Activated effector memory CD4-positive, alpha-beta T cell treated with anti-CD3 and anti-CD28 coated beads, Interleukin-2, amount 50 U/mL, for 16 hours (primary cell): ENCODE data around the gene KLHDC7A.

Source experiments
- DNase-seq: peaks from one replicate; pipeline ENCODE4 v3.0.0-alpha.2; 2020

KLHDC7A gene

DNA sequence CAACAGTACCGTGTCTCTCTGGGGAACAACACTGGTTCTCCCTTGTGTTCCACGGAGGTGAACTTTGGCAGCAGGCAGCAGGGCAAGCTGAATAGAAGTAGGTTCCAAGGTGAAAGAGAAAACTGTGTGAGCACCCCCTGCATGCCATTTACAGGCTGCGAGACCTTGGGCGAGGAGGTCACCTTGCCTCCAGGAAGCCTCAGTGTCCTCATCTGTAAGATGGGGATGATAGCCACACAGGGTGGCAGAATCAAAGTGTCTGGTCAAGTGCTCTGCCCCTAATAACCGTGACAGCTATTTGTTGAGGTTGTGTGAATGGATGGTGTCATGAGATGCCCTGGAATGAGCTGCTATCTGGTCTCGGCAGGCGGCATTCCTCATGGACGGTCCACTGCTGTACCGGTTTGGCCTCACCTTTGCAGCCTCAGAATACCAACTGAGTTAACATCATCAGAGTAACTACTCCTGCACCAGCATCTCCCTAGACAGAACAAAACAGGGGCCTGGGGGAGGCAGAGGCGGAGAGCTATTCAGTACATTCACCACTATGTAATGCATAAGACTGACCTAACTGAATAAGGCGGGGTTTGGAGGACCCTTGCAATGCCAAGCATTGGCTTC lies 7.4 kb upstream of the KLHDC7A start:
- no peak for DNase-seq

DNA sequence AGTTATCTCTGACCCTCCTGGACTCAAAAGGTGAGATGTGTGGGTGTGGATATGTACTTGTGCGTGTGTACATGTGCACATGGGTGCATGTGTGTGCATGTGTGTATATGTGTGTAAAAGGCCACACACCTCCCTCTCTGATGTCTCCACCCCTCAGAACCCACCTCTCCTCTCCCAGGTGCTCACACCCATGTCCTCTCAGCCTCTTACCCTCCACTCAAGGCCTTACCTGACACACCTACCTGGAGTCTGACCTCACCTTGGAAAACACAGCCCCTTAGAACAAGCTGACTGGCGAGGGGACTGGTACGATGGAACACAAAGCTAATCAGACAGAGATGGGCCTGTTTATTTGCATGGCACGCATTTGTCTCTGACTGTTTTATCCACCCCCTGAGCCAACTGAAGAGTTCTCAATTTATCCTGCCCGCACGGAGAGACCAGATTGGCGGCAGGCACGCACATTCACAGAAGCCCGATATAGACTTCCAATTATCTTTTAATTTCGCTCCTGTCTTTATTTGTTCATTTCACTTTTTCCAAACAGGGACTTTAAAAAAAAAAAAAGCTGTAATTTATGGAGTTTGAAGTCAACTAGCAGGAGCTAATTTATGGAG lies 6.1 kb upstream of the KLHDC7A start:
- no peak for DNase-seq

DNA sequence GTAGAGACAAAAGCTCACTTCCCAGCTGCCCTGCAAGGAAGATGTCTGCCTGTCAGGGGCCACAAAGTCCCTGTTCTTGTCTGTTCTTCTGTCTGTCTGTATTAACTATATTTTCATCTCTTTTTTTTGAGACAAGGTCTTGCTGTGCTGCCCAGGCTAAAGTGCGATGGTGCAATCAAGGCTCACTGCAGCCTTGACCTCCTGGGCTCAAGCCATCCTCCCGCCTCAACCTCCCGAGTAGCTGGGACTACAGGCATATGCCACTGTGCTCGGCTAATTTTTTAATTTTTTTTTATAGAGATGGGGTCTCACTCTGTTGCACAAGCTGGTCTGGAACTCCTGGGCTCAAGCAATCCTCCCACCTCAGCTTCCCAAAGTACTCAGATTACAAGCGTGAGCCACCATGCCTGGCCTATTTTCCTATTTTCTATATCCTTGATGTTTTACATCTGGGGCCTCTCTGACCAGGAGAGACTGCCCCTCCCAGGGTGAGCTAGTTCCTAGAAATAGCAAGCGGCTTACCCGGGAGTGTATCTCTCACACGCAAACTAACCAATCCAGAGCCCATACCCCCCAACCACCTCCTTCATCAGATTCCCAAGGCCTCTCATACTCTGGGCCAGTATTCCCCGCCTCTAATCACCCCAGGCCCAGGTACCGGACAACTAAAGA lies 5.4 kb upstream of the KLHDC7A start:
- no peak for DNase-seq

DNA sequence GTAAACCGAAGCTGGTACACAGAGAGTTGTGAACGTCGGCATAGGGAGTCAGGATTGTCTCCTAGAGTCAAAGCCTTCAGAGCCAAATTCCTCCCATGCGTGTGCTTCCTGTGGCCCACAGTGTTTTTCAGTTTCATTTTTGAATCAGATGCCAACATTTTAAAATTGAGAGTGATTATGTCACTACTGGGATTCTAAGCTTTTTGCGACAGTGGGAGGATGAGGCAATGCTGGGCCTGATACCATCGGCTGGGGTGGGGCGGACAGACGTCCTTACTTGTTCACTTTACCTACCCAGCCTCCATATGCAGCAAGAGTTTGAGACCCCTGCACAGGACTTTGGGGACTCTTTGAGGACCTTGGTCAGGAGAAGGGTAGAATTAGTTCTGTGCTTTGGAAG lies 1.3 kb upstream of the KLHDC7A start:
- DNase-seq, result no peak

DNA sequence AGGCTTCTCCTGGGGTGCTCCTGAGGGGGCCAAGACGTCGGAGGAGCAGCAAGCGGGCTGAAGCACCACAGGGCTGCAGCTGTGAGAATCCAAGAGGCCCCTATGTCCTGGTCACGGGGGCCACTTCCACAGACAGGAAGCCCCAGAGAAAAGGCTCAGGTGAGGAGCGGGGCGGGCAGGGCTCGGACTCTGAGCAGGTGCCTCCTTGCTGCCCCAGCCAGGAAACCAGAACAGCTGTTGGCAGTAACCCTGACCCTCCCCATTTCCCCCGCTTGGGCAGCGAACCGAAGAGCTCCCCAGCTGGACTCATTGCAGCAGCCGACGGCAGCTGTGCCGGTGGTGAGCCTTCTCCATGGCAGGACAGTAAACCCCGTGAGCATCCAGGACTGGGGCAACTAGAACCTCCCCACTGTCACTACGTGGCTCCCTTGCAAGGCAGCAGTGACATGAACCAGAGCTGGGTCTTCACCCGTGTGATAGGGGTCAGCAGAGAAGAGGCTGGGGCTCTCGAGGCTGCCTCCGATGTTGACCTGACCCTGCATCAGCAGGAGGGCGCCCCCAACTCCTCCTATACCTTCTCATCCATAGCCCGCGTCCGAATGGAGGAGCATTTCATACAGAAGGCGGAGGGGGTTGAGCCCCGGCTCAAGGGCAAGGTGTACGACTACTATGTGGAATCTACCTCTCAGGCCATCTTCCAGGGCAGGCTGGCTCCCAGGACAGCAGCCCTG lies 625 bp downstream of the KLHDC7A start:
- no peak for DNase-seq

DNA sequence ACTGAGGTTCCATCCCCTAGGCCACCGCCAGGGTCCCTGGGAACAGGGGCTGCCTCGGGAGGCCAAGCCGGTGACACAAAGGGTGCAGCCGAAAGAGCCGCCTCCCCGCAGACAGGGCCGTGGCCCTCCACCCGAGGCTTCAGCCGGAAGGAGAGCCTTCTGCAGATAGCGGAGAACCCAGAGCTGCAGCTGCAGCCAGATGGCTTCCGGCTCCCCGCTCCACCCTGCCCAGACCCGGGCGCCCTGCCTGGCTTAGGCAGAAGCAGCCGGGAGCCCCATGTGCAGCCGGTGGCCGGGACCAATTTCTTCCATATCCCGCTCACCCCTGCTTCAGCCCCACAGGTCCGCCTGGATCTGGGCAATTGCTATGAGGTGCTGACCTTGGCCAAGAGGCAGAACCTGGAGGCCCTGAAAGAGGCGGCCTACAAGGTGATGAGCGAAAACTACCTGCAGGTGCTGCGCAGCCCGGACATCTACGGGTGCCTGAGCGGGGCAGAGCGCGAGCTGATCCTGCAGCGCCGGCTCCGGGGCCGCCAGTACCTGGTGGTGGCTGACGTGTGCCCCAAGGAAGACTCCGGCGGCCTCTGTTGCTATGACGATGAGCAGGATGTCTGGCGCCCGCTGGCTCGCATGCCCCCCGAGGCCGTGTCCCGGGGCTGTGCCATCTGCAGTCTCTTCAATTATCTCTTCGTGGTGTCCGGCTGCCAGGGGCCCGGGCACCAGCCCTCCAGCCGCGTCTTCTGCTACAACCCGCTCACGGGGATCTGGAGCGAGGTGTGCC lies 1.4 kb downstream of the KLHDC7A start:
- no peak for DNase-seq

DNA sequence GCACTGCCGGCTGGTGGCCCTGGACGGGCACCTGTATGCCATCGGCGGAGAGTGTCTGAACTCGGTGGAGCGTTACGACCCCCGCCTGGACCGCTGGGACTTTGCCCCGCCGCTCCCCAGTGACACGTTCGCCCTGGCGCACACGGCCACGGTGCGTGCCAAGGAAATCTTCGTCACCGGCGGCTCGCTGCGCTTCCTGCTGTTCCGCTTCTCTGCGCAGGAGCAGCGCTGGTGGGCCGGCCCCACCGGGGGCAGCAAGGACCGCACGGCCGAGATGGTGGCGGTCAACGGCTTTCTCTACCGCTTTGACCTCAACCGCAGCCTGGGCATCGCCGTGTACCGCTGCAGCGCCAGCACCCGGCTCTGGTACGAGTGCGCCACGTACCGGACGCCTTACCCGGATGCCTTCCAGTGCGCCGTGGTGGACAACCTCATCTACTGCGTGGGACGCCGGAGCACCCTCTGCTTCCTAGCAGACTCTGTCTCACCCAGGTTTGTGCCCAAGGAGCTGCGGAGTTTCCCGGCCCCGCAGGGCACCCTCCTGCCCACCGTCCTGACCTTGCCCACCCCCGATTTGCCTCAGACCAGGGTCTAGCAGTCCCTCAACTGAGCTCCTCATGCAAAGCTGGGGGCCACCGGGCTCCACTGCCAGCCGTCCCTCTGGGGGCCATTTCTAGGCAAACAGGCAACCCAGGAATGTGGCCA lies 2.1 kb downstream of the KLHDC7A start:
- peak; percentile 49 for DNase-seq

DNA sequence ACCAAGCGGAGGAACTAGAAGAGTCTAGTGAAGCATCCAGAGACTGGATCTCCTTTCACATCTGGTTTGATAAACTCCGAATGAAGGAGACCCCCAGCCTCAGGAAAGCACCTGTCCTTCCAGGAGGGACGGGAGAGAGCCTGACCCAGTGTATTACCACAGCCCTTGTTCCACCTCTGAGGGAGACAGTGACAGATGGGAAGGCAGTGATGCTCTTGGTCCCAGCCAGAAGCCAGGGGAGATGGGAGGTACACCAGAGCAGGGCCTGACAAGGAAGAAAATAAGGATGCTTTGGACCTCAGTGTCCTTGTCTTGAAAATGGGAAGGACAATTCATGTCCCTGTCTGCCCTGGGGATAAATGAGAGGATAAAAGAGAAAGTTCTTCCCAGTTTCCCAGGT lies 3.5 kb downstream of the KLHDC7A start:
- DNase-seq, result peak; percentile 17

DNA sequence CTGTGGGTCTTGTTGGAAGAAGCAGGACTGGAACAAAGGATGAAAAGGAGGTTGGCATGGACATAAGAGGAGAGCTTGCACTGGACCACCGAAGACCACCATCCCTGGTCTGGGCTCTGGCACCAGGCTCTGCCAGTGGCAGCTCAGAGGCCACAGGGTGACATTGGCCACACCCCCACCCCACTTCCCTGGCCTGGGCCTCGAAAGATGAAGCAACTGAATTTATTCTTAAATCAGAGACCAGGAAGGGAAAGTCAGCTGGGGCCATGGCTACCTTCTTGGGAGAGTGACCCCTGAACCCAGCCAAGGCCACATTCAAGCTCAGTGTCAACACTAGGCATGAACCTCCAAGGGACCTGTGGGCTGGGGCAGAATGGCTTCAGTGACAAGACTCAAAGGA lies 4.0 kb downstream of the KLHDC7A start:
- DNase-seq, result peak; percentile 52

DNA sequence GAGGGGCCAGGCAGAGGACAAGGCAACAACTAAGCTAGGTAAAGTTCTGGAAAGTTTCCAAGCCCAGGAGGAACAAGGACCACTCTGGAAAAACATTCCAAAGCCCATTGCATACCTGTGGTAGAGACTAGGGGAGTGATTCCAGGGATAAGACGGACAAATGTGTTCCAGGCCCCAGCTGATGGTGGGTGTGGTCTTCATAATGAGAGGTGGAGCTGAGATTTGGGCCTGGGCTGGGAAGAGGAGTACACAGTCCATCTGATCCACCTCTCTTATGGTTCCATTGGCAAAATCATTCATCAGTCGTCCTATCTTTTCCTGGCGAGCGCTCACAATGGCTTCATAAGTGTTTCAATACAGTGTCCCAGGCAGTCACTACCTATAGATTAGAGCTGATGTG lies 4.5 kb downstream of the KLHDC7A start:
- peak; percentile 12 for DNase-seq

DNA sequence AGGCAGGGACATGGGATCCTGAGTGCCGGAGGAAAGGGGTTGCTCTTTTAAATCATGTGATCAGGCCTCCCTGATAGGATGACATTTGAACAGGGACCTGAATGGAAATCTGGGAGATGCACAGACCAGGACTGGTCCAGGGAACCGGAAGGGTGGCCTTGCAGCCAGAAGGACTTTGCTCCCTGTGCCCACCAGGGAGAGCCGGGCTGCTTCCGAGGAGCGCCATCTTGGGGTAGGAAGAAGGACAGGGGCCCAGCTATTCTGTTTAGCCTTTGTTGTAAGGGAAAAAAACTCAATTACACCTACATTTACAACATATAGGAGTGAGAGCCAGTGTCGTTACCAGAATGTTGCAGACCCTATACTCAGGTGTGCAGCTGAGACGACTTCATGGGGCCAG lies 5.5 kb downstream of the KLHDC7A start:
- peak; percentile 41 for DNase-seq

DNA sequence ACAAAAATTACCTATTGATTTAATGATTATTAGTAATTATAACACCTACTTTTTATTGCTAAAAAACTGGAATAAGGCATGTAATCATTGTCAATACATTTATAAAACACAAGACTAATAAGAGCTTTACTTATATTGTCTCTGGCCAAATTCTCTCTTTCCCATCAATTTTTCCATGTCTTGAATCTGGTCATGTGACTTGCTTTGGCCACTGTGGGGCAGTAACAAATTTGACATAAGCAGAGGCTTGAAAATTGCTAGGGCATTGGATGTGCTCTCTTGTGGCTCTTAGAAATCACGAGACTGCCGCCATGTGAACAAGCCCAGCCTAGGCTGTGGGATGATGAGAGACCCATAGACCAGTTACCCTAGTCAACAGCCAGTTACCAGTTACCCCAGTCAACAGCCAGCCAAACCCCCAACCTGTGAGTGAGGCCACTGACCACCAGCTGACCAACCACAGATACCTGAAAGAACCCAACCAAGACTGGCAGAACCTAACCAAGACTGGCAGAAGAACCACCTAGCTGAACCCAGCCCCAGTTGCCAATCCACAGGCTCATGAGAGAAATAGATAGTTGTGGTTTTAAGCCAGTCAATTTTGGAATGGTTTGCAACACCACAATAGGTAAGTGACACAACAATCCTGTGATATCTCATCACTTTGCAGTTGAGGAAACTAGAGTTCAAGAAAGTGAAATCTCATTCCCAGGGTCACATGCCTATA lies 8.8 kb downstream of the KLHDC7A start:
- no peak for DNase-seq

DNA sequence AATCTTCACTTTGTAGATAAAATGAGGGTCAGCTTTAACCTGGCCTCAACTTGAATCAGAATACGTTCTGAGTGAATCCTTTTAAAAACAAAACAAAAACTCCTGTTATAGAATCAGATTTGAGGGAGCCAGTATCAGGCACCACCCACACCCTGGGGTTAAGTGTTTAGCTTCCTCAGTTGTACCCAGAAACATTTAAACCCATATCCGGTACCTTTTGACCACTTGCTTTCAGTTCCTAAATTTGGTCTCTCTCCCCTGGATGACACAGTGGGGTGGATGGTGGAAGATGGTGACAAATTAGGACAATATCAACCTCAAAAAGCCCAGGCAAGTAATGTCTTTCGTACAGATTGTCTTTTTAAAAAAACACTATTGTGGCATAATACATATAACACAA lies 10.4 kb downstream of the KLHDC7A start:
- no peak for DNase-seq

DNA sequence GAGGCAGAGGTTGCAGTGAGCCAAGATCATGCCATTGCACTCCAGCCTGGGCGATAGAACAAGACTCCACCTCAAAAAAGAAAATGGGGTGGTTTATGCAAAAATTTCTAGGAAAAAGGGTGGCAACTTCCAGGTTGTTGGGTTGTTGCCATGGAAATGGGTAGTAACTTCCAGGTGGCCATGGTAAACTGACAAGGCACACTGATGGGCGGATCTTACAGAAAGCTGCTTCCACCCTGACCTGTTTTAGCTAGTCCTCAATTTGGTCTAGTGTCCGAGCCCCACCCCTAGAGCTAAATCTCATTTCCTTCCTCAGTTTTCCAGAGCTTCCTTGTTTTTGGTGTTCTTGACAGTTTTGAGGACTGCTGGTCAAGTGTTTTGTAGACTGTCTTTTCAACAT lies 13.6 kb downstream of the KLHDC7A start:
- no peak for DNase-seq

DNA sequence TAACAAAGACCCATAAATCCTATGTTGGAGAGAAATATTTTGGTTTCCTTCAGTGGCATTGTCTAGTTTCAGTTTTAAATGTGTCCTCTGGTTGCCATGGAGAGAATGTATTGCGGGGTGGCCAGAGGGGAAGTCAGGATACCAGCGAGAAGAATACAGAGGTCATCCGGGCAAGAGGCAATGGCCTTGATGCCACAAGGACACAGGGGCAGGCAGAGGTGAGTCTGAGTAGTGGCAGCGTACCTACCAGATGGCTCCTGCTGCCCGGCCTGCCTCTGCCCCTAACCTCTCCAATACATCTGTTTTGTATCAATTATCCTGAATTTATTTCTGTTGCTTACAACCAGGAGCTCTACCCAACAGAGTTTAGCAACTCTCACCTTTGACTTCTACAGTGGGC lies 14.9 kb downstream of the KLHDC7A start:
- DNase-seq, result no peak

DNA sequence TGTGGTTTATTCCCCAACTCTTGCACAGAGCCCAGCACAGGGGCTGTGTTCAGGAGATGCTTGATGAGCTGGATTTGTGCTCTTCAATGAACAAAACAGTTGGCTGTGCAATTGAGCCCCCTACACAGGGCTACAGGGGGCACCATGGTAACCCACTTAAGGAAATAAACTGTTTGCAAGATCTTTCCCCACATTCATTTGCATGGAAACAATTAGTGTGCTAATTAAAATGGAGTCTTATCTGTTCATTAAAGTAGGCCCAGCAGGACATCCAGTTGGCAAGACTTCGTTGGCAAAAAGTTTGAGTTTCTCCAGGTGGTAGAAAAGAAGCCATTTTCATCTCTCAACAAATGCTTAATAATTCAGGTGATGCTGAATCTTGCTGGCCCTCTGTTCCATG lies 15.3 kb downstream of the KLHDC7A start:
- DNase-seq, result no peak

DNA sequence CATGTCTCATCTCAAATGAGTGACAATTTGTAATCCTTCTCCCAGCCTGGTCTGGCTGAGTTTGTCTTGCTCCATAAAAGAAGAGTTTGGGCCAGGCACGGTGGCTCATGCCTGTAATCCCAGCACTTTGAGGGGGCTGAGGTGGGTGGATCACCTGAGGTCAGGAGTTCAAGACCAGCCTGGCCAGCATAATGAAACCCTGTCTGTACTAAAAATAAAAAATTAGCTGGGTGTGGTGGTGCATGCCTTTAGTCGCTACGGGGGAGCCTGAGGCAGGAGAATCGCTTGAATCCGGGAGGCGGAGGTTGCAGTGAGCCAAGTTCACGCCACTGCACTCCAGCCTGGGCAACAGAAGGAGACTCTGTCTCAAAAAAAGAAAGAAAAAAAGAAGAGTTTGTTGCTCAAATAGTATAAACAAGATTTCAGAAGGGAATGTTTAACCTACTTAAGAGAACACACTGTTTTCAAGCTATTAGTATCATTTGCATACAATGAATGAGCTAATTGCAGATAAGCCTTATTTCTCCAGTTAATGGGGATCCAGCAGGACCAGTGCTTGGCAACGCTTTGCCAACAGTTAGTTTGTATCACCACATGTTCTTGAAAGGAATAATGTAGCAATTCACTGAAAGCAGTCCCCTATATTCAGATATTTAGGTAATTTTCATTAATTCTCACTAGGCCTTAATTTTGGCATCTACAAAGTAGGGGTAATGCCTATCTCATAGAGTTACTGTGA lies 15.9 kb downstream of the KLHDC7A start:
- DNase-seq, result no peak

DNA sequence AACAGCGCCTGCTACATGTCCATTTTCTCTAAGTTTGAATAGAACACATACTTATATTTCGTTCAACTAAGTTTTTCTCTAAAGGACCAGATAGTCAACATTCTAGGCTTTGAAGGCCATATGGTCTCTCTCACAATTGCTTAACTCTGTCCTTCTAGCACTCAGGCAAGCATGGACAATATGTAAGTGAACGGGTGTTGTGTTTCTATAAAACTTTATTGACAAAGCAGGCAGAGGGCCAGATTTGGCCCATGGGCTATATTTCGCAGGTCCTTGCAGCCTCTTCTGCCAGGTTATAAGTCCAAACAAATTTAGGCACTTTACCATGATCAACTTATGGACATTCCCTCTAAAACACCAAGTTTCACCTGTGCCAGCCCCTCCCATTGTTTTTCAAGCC lies 21.1 kb downstream of the KLHDC7A start:
- no peak for DNase-seq

DNA sequence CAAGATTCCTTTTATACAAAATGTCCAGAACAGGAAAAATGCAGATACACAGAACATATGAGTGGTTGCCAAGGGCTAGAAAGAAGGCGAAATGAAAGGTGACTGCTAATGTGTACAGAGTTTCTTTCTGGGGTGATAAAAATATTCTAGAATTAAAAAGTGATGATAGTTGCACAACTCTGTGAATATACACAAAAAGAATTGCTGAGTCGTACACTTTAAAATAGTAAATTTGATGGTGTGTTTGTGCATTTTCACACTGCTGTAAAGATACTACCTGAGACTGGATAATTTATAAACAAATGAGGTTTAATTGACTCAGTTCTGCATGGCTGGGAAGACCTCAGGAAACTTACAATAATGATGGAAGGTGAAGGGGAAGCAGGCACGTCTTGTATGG lies 23.9 kb downstream of the KLHDC7A start:
- no peak for DNase-seq

DNA sequence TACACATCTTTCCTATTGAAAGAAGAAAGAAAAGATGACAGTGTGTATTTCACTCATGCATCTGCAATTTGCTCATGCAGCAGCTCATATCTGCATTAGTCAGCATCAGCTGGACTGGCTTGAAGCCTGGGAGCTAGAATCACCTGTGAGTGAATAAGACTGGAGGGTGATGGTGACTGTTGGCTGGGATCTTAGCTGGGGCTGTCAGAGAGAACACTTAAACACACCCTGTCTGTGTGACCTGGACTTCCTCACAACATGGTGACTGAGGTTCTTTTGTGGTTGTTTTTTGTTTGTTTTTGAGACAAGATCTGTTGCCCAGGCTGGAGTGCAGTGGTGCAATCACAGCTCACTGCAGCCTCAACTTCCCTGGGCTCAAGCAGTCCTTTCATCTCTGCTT lies 24.9 kb downstream of the KLHDC7A start:
- DNase-seq, result no peak

DNA sequence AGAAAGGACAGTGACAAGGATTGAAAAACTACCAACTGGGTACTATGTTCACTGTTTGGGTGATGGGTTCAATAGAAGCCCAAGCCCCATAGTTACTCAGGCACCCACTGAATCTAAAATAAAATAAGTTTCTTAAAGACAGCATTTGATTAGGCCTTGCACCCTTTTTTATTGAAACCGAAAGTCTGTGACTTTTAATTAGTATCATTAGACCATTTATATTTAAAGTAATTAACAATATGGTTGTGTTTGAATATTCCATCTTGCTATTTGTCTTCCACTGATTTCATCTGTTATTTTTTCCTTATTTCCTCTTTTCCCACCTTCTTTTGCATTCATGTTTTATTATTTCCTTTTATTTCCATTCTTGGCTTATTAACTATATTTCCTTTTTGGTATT lies 27.4 kb downstream of the KLHDC7A start:
- no peak for DNase-seq
